Transverse colon (tissue), 4 donors: ENCODE measurements around the gene TPRX1. TPM values are rescaled to one million over a fixed set of nuclear protein-coding genes. Genes with fewer than 3 reads are reported as not detected.

Experiments
- DNase-seq: peaks from one replicate; pipeline ENCODE4 v3.0.0-alpha.2; 2019
- H3K27ac ChIP-seq, 4 donors: fragments of 200-600 bp; sonication (generic); 2 replicates each; pipeline ENCODE4 v1.5.1; 2016 to 2018; ENCODE audit warnings: inconsistent platforms in 4 of 4
- H3K27me3 ChIP-seq: fragments of 200-600 bp; sonication (generic); 2 replicates; pipeline ENCODE4 v1.5.1; 2017; ENCODE audit warnings: inconsistent platforms
- H3K36me3 ChIP-seq, 4 donors: fragments of 200-600 bp; sonication (generic); 2 replicates each; pipeline ENCODE4 v1.5.1; 2017 to 2019; ENCODE audit warnings: inconsistent platforms in 4 of 4
- H3K4me1 ChIP-seq, 4 donors: fragments of 200-600 bp; sonication (generic); 2 replicates each; pipeline ENCODE4 v1.5.1; 2017 to 2020; ENCODE audit warnings: inconsistent platforms in 4 of 4
- H3K4me3 ChIP-seq, 4 donors: fragments of 200-600 bp; sonication (generic); 1 replicate in 1 of 4; 2 replicates in 3 of 4; pipeline versions ENCODE4 v1.5.1 to v1.6.1; 2017 to 2019; ENCODE audit warnings: inconsistent platforms in 4 of 4
- H3K9me3 ChIP-seq, 2 donors: fragments of 200-600 bp; sonication (generic); 2 replicates each; pipeline ENCODE4 v1.5.1; 2017 to 2019; ENCODE audit warnings: inconsistent platforms in 2 of 2
- EP300 ChIP-seq: sonication (generic); formaldehyde crosslinking; IDR thresholded peaks from one replicate; pipeline ENCODE4 v1.6.1; 2017; ENCODE audit warnings: antibody characterized with exemption, low read depth
- POLR2A ChIP-seq: fragments of 450-650 bp; IDR thresholded peaks from one replicate; pipeline ENCODE4 v1.6.1; 2016; ENCODE audit warnings: antibody characterized with exemption, mild to moderate bottlenecking, moderate library complexity
- POLR2AphosphoS5 ChIP-seq, 3 donors: sonication (generic); formaldehyde crosslinking; IDR thresholded peaks; one replicate each; pipeline ENCODE4 v1.6.1; 2016; ENCODE audit warnings: antibody characterized with exemption in 3 of 3
- WGBS, 2 donors: methylation state at CpG; one replicate each; pipeline ENCODE4 v1.1.5; 2018; ENCODE audit warnings: low coverage in 1 of 2; 5-methylcytosine and 5-hydroxymethylcytosine counted together
- in situ Hi-C, 4 donors: fragments of 200-750 bp; cut with MboI; loops; one replicate each; pipeline versions ENCODE4 v1.15.0 to v1.15.1; 2017; ENCODE audit warnings: low sequenced_read_pairs in 3 of 4, low pct_ligation_motif_present in 1 of 4, low pct_unique_long_range_greater_than_20kb in 1 of 4
- intact Hi-C: fragments of 100-400 bp; cut with DNase I; formaldehyde crosslinking; loops from one replicate; pipeline ENCODE4 v1.15.1; 2023; ENCODE audit warnings: low total_unique reads
- total RNA-seq, 4 donors: library from RNA; depleted of rRNA; stranded (reverse); fragments of >200 nt; gene quantifications; one replicate each; pipeline ENCODE4 v1.1.0, GENCODE V29; 2016
- TF ChIP-seq, protein P1 (sequence below), 5 experiments: fragments of 200-600 bp in 3 of 5; fragments of 450-650 bp in 2 of 5; sonication (generic) in 3 of 5; IDR thresholded peaks; 1 replicate in 2 of 5; 2 replicates in 3 of 5; pipeline ENCODE4 v1.5.1; 2016 to 2017; ENCODE audit warnings: antibody characterized with exemption in 5 of 5, inconsistent platforms in 3 of 5, mild to moderate bottlenecking in 2 of 5, moderate library complexity in 1 of 5

Gene TPRX1
- total RNA-seq, 4 donors from 2014 or later = not detected

DNA sequence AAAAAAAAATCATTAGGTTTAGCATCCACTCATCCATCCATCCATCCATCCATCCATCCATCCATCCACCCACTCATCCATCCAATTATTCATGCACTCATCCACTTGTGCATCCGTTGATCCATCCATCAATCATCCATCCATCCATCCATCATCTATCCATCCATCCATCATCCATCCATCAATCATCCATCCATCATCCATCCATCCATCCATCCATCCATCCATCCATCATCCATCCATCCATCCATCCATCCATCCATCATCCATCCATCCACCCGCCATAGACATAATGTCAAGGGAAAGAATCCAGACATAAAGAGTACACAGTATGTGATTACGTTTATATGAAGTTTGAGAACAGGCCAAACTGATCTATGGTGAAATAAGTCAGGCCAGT, 34.8 kb downstream of the TPRX1 start:
- Histone ChIP-seq H3K36me3 (no peaks in the 10 kb centered on the region), H3K27ac (no peak overlapping the region), H3K4me3 (no peak overlapping the region), H3K27me3 (no peaks in the 10 kb centered on the region), H3K4me1 (no peaks in the 10 kb centered on the region), H3K9me3 (no peaks in the 10 kb centered on the region)
- in situ Hi-C loops = no loop called here
- TF ChIP-seq POLR2A = no peak
- TF ChIP-seq POLR2AphosphoS5 (IDR thresholded peaks at IDR 0.05) = no peak
- TF ChIP-seq, protein P1, sequence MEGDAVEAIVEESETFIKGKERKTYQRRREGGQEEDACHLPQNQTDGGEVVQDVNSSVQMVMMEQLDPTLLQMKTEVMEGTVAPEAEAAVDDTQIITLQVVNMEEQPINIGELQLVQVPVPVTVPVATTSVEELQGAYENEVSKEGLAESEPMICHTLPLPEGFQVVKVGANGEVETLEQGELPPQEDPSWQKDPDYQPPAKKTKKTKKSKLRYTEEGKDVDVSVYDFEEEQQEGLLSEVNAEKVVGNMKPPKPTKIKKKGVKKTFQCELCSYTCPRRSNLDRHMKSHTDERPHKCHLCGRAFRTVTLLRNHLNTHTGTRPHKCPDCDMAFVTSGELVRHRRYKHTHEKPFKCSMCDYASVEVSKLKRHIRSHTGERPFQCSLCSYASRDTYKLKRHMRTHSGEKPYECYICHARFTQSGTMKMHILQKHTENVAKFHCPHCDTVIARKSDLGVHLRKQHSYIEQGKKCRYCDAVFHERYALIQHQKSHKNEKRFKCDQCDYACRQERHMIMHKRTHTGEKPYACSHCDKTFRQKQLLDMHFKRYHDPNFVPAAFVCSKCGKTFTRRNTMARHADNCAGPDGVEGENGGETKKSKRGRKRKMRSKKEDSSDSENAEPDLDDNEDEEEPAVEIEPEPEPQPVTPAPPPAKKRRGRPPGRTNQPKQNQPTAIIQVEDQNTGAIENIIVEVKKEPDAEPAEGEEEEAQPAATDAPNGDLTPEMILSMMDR (IDR thresholded peaks at IDR 0.05) = no peak
- no peak for TF ChIP-seq EP300
- 73 to 78% methylated on average over 3 of the region's 3 CpGs for WGBS, 2 donors
- intact Hi-C loops = loop anchor here (10.0 kb wide), 1 partner anchor 95 kb away; no protein-coding TSS in a partner anchor
- DNase-seq = no peak

DNA sequence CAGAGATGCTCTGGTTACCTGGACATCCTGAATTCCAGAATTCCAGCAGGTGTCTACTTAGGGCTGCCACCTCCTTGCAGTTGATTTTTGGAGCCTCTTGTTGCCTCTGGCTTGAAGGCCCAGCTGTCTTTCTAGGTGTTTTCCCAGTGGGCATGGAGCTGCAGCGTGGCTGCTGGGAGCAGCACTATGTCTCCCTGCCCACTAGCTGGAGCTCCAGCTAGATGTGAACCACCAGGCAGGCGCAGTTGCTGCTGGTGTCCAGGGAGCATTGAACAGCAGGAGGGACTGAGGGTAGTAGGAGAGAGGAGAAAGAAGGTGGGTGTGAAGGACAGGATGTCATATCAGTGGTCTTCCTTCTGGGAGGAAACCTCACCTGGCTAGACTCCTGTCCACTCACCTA, 35.7 kb downstream of the TPRX1 start:
- DNase-seq = no peak
- Histone ChIP-seq H3K4me1 (no peaks in the 10 kb centered on the region), H3K4me3 (no peak overlapping the region), H3K27me3 (no peaks in the 10 kb centered on the region), H3K9me3 (no peaks in the 10 kb centered on the region), H3K36me3 (no peaks in the 10 kb centered on the region), H3K27ac (no peak overlapping the region)
- 83% methylated on average over 2 of the region's 2 CpGs; no CpG with 5 or more reads in 1 of the 2 donors for WGBS, 2 donors
- TF ChIP-seq, protein P1 (IDR thresholded peaks at IDR 0.05) = no peak
- TF ChIP-seq POLR2A = no peak
- TF ChIP-seq EP300 = no peak
- no peak for TF ChIP-seq POLR2AphosphoS5 (IDR thresholded peaks at IDR 0.05)
- in situ Hi-C loops (no loop called here), intact Hi-C loops (loop anchor here (10.0 kb wide), 1 partner anchor 96 kb away; no protein-coding TSS in a partner anchor)

- no peaks in the 10 kb centered on the region for H3K9me3 ChIP-seq
- no peak for DNase-seq
- no peaks in the 10 kb centered on the region for H3K36me3 ChIP-seq
- no peak overlapping the region for H3K27ac ChIP-seq
- H3K4me1 ChIP-seq = no peaks in the 10 kb centered on the region
- TF ChIP-seq POLR2AphosphoS5 (IDR thresholded peaks at IDR 0.05) (no peak), EP300 (no peak), POLR2A (no peak)
- TF ChIP-seq, protein P1 (IDR thresholded peaks at IDR 0.05) = no peak
- WGBS, 2 donors = 40 to 58% methylated on average over 1 to 2 of the region's 2 CpGs
- intact Hi-C loops (loop anchor here (10.0 kb wide), 1 partner anchor 97 kb away; no protein-coding TSS in a partner anchor), in situ Hi-C loops (no loop called here)
- no peak overlapping the region for H3K4me3 ChIP-seq
- no peaks in the 10 kb centered on the region for H3K27me3 ChIP-seq
Measured at GRCh38 chr19:47767349-47767748, 37.0 kb downstream of the TPRX1 start.

DNA sequence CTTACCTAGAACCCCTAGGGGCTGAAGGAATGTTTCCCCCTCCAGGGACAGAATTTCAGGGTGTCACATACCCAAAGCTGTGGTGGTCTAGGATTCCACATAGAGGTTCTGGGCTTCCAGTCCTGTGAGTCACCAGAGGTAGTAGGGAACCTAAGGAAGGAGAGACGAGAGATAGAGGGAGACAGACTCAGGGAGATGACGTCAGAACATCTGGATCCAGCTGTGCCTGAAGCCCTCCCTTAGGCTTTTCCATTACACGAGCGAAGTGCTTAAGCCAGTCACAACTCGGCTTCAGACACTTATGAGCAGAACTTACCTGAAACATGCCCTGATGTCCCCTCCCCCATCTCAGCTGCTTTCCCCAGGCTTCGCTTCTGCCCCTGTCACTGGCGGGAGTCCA, 37.7 kb downstream of the TPRX1 start:
- Histone ChIP-seq H3K4me3 (no peak overlapping the region), H3K27me3 (no peaks in the 10 kb centered on the region), H3K36me3 (no peaks in the 10 kb centered on the region), H3K4me1 (no peaks in the 10 kb centered on the region), H3K9me3 (no peaks in the 10 kb centered on the region), H3K27ac (no peak overlapping the region)
- WGBS, 2 donors = 80% methylated on average over 7 of the region's 7 CpGs; no CpG with 5 or more reads in 1 of the 2 donors
- in situ Hi-C loops = no loop called here
- intact Hi-C loops = loop anchor here (1.0 to 10.0 kb wide), 2 partner anchors 10 to 98 kb away; no protein-coding TSS in a partner anchor
- no peak for DNase-seq
- TF ChIP-seq EP300 (no peak), POLR2AphosphoS5 (IDR thresholded peaks at IDR 0.05) (no peak), POLR2A (no peak)
- TF ChIP-seq, protein P1 (IDR thresholded peaks at IDR 0.05) = no peak
